ENCODE data around the gene STK39. TPM values are rescaled to one million over a fixed set of nuclear protein-coding genes. Genes with fewer than 3 reads are reported as not detected.

The STK39 gene
- total RNA-seq, 4 donors from 2014 or later, result 6.4 to 9.0 (median 6.7) TPM

DNA sequence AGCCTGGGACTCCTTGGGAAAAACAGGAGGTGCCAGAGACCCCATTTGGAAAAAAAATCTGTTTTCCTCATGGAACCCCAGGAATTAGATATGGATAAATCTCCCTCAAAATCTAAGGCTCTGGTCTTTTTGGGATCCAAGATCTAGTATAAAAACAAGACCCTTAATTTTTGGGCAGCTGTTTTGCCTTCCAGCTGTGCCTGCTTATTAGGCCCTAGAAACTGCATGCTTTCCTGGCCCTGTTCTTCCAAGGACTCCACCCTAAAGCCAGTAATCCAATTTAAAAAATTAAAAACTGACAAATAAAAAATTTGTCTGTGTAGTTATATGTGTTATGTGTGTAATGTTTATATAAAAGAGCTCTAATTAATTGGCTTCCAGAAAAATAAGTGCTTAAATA, 274.6 kb downstream of the STK39 start:
- Histone ChIP-seq H3K4me3 (replicated peaks in 1 of 3) (no peak overlapping the region), H3K27me3 (no peaks in the 10 kb centered on the region), H3K4me1 (no peaks in the 10 kb centered on the region), H3K9me3 (no peaks in the 10 kb centered on the region), H3K27ac (no peak overlapping the region), H3K36me3 (no peaks in the 10 kb centered on the region)
- intact Hi-C loops (cut with DNase I), result no loop called here
- no peak for DNase-seq
- no peak for TF ChIP-seq POLR2A (IDR thresholded peaks at IDR 0.05)
- TF ChIP-seq CTCF (IDR thresholded peaks at IDR 0.05), result no peak

GRCh38 chr2:167972020-167972419, 275.4 kb downstream of the STK39 start:
- H3K36me3 ChIP-seq, result no peaks in the 10 kb centered on the region
- no peaks in the 10 kb centered on the region for H3K4me1 ChIP-seq
- H3K4me3 ChIP-seq (replicated peaks in 1 of 3), result no peak overlapping the region
- H3K9me3 ChIP-seq, result no peaks in the 10 kb centered on the region
- TF ChIP-seq POLR2A (IDR thresholded peaks at IDR 0.05) (no peak), CTCF (IDR thresholded peaks at IDR 0.05) (no peak)
- DNase-seq, result no peak
- WGBS, 2 donors, result 94 to 100% methylated on average over 1 of the region's 1 CpG
- no peak overlapping the region for H3K27ac ChIP-seq
- intact Hi-C loops (cut with DNase I), result no loop called here
- no peaks in the 10 kb centered on the region for H3K27me3 ChIP-seq

DNA sequence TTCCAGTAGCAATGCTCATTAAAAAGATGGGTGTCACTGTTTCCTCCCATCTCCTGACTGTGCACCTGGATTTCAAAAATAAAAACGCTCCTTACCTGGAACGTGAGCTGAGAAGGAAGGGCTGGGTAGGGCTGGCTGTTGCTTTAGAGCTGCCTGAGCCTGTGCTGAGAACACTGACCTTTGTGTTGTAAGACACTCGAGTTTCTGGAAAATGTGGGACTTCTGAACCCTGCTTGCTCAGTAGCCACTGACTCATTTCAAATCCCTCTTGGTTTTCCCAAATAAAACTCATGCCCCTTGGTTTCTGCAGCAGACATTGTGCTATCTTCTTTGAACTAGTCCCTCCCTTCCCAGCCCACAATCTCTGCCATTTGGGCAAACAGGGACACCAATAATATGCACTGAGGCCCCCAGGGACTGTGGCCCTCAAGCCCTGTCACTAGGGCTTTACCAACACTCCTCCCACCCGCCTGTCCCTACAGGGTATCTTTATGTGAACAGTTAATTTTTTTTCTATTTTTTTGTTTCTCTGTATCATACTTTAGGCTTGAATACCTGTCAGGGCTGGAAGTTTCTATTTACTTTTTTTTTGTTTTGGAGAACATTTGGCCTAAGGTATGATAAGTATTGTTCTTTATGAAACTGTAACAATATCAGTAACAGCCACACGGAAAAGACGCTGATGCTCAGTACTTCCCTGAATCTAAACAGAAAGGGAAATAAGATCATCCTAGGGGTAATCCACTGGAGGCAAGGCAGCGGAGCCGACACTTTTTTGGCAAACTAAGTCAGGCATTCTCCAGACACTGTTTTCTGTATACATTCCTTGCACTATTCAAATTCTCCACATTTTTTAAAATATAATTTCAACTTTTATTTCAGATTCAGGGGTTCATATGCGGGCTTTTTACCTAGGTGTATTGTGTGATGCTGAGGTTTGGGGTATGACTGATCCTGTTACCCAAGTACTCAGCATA, 280.2 kb downstream of the STK39 start:
- TF ChIP-seq POLR2A (IDR thresholded peaks at IDR 0.05) (no peak), CTCF (IDR thresholded peaks at IDR 0.05) (no peak)
- Histone ChIP-seq H3K9me3 (no peaks in the 10 kb centered on the region), H3K4me1 (no peaks in the 10 kb centered on the region), H3K27me3 (no peaks in the 10 kb centered on the region), H3K36me3 (no peaks in the 10 kb centered on the region), H3K4me3 (replicated peaks in 1 of 3) (no peak overlapping the region), H3K27ac (no peak overlapping the region)
- DNase-seq, result no peak
- intact Hi-C loops (cut with DNase I), result no loop called here
- WGBS, 2 donors, result 83 to 86% methylated on average over 9 of the region's 9 CpGs

- no peak for DNase-seq
- WGBS, 2 donors, result 83 to 92% methylated on average over 5 of the region's 5 CpGs
- Histone ChIP-seq H3K9me3 (no peaks in the 10 kb centered on the region), H3K4me3 (replicated peaks in 1 of 3) (no peak overlapping the region), H3K36me3 (no peaks in the 10 kb centered on the region), H3K27ac (no peak overlapping the region), H3K27me3 (no peaks in the 10 kb centered on the region), H3K4me1 (no peaks in the 10 kb centered on the region)
- intact Hi-C loops (cut with DNase I), result no loop called here
- TF ChIP-seq POLR2A (IDR thresholded peaks at IDR 0.05) (no peak), CTCF (IDR thresholded peaks at IDR 0.05) (no peak)
These were observed 281.3 kb downstream of the STK39 start for GRCh38 chr2:167965907-167966761.
